Retinal pigment epithelial cell (primary cell): ENCODE data around the gene GDF2.

Source experiments
- DNase-seq: peaks from one replicate; pipeline ENCODE4 v3.0.0-alpha.2; 2010; ENCODE audit warnings: low read depth
- H3K4me3 ChIP-seq: 2 replicates; pipeline ENCODE4 v1.5.1; 2011; ENCODE audit warnings: mild to moderate bottlenecking, low read length, control low read depth, moderate library complexity
- CTCF ChIP-seq: conservative IDR thresholded peaks from 2 replicates; pipeline ENCODE4 v1.5.1; 2011; ENCODE audit warnings: low read depth, low read length, control low read depth, inconsistent platforms

Gene GDF2

GRCh38 chr10:47337310-47337709 lies 15.1 kb downstream of the GDF2 start:
- no peak overlapping the region for H3K4me3 ChIP-seq
- no peak for DNase-seq
- no peak for TF ChIP-seq CTCF

- no peak overlapping the region for H3K4me3 ChIP-seq
- TF ChIP-seq CTCF: no peak
- DNase-seq: no peak
Observed at GRCh38 chr10:47339186-47339735, 17.0 kb downstream of the GDF2 start.

- no peak for DNase-seq
- TF ChIP-seq CTCF: no peak
- H3K4me3 ChIP-seq: no peak overlapping the region
Observed at GRCh38 chr10:47339759-47340607, 17.7 kb downstream of the GDF2 start.

- DNase-seq: no peak
- no peak overlapping the region for H3K4me3 ChIP-seq
- TF ChIP-seq CTCF: peak; percentile 99
Observed at GRCh38 chr10:47340608-47341170, 18.4 kb downstream of the GDF2 start.

GRCh38 chr10:47344996-47345870 lies 23.0 kb downstream of the GDF2 start:
- TF ChIP-seq CTCF: no peak
- DNase-seq: no peak
- no peak overlapping the region for H3K4me3 ChIP-seq

- no peak for TF ChIP-seq CTCF
- DNase-seq: no peak
- H3K4me3 ChIP-seq: no peak overlapping the region
Observed at GRCh38 chr10:47346581-47347302, 24.5 kb downstream of the GDF2 start.
